HepG2 (cell line): ENCODE results near the gene MEA1. TPM values are rescaled to one million over a fixed set of nuclear protein-coding genes. Genes with fewer than 3 reads are reported as not detected.

Experiments used
- ARNT2 ChIP-seq: sonication (generic); formaldehyde crosslinking; IDR thresholded peaks from 2 replicates; pipeline ENCODE4 v1.8.0; 2022; ENCODE audit warnings: mild to moderate bottlenecking, low read depth, missing genetic modification reagents, moderate library complexity
- ATF6 ChIP-seq: sonication (generic); formaldehyde crosslinking; conservative IDR thresholded peaks from 2 replicates; pipeline ENCODE4 v1.4.0; 2020; ENCODE audit warnings: missing genetic modification reagents
- ATRX ChIP-seq: sonication (generic); formaldehyde crosslinking; IDR thresholded peaks from 2 replicates; pipeline ENCODE4 v1.4.0; 2020; ENCODE audit warnings: missing genetic modification reagents, borderline replicate concordance
- CAMTA2 ChIP-seq: sonication (generic); formaldehyde crosslinking; IDR thresholded peaks from 2 replicates; pipeline ENCODE4 v1.4.0; 2020; ENCODE audit warnings: mild to moderate bottlenecking, missing genetic modification reagents, borderline replicate concordance
- ESRRA ChIP-seq: sonication (generic); formaldehyde crosslinking; IDR thresholded peaks from 2 replicates; pipeline ENCODE4 v1.5.1; 2020; ENCODE audit warnings: mild to moderate bottlenecking, low read depth, missing genetic modification reagents
- GABPA ChIP-seq, 2 experiments: IDR thresholded peaks; 2 replicates each; pipeline ENCODE4 v1.6.1; 2011 to 2016; ENCODE audit warnings: low read depth in 2 of 2, low read length in 1 of 2, missing biosample characterization in 1 of 2, missing genetic modification characterization in 1 of 2
- MBNL3 ChIP-seq: fragments of 250-450 bp; sonication (Bioruptor Pico); conservative IDR thresholded peaks from 2 replicates; pipeline ENCODE4 v1.8.0; 2022; ENCODE audit warnings: mild to moderate bottlenecking, inconsistent platforms
- MTERF4 ChIP-seq: sonication (generic); formaldehyde crosslinking; IDR thresholded peaks from 2 replicates; pipeline ENCODE4 v1.8.0; 2023; ENCODE audit warnings: mild to moderate bottlenecking, missing genetic modification reagents
- NBN ChIP-seq: fragments of 450-650 bp; conservative IDR thresholded peaks from 2 replicates; pipeline ENCODE4 v1.6.1; 2017
- NFYB ChIP-seq: sonication (generic); formaldehyde crosslinking; IDR thresholded peaks from 2 replicates; pipeline ENCODE4 v1.4.0; 2020; ENCODE audit warnings: missing genetic modification reagents
- PAF1 ChIP-seq: IDR thresholded peaks from 2 replicates; pipeline ENCODE4 v1.6.1; 2016; ENCODE audit warnings: missing genetic modification reagents, missing compliant biosample characterization
- PRDM10 ChIP-seq: sonication (generic); formaldehyde crosslinking; IDR thresholded peaks from 2 replicates; pipeline ENCODE4 v1.4.0; 2020; ENCODE audit warnings: low read depth, missing genetic modification reagents
- RARA ChIP-seq: IDR thresholded peaks from 2 replicates; pipeline ENCODE4 v1.6.1; 2016; ENCODE audit warnings: missing genetic modification reagents, missing compliant biosample characterization
- SIN3B ChIP-seq: fragments of 150-350 bp; IDR thresholded peaks from 2 replicates; pipeline ENCODE4 v1.6.1; 2014; ENCODE audit warnings: low read length
- ZBTB3 ChIP-seq: sonication (generic); formaldehyde crosslinking; IDR thresholded peaks from 2 replicates; pipeline ENCODE4 v1.4.0; 2020; ENCODE audit warnings: low read depth, mild to moderate bottlenecking, moderate library complexity, missing genetic modification reagents, borderline replicate concordance
- ZNF577 ChIP-seq: sonication (generic); formaldehyde crosslinking; IDR thresholded peaks from 2 replicates; pipeline ENCODE4 v1.4.0; 2020; ENCODE audit warnings: mild to moderate bottlenecking, low read depth, missing genetic modification reagents, borderline replicate concordance
- ZNF605 ChIP-seq: sonication (generic); formaldehyde crosslinking; IDR thresholded peaks from 2 replicates; pipeline ENCODE4 v1.8.0; 2022; ENCODE audit warnings: mild to moderate bottlenecking, missing genetic modification reagents
- ZNF737 ChIP-seq: sonication (generic); formaldehyde crosslinking; IDR thresholded peaks from 2 replicates; pipeline ENCODE4 v1.5.0; 2020; ENCODE audit warnings: missing genetic modification reagents, mild to moderate bottlenecking, borderline replicate concordance
- ZNF776 ChIP-seq: sonication (generic); formaldehyde crosslinking; IDR thresholded peaks from 2 replicates; pipeline ENCODE4 v1.4.0; 2020; ENCODE audit warnings: mild to moderate bottlenecking, missing genetic modification reagents
- ZXDC ChIP-seq: sonication (generic); formaldehyde crosslinking; IDR thresholded peaks from 2 replicates; pipeline ENCODE4 v1.5.0; 2020; ENCODE audit warnings: mild to moderate bottlenecking, missing genetic modification reagents
- polyA plus RNA-seq, 8 experiments: library from polyadenylated mRNA; depleted of rRNA in 3 of 8; stranded (reverse) in 7 of 8; unstranded in 1 of 8; fragments of >200 nt; fragmentation: Illumina TruSeq in 4 of 8; extraction: Trizol in 4 of 8; gene quantifications; 2 replicates each; pipeline versions ENCODE4 v1.2.1 to v1.2.3, GENCODE V29; 2011 to 2016; ENCODE audit warnings: low read depth in 4 of 8, missing spikeins in 1 of 8, mixed read lengths in 1 of 8; ENCODE audit not compliant: insufficient read depth in 1 of 8
- total RNA-seq, 5 experiments: library from RNA; depleted of rRNA; stranded (reverse); fragments of >200 nt; fragmentation: Illumina TruSeq; extraction: Trizol; gene quantifications; 2 replicates each; pipeline ENCODE4 v1.2.3, GENCODE V29; 2016; ENCODE audit warnings: low read depth in 1 of 5

Gene MEA1
- total and polyA plus RNA-seq, 2 of the 13 experiments (the other 11 are each of a cell fraction or from before 2014, with no cell fraction given): 75.6 to 86.2 TPM

GRCh38 chr6:43021270-43022047 is 7.7 kb upstream of the MEA1 start, which contains the start of gene RRP36 (continued):
- TF ChIP-seq ZBTB3 (CRISPR knock-in tag): no peak
- no peak for TF ChIP-seq ATF6 (CRISPR knock-in tag)
- TF ChIP-seq PAF1: no peak; the same call in 1 of the 2 replicates
- TF ChIP-seq MTERF4: no peak
- TF ChIP-seq MBNL3 (CRISPR knock-in tag): no peak
- TF ChIP-seq ARNT2 (CRISPR knock-in tag): peak; percentile 89
- TF ChIP-seq ZNF577 (CRISPR knock-in tag): no peak
- TF ChIP-seq ZNF605 (CRISPR knock-in tag): 0 out of 2 replicates have a peak, but pooled peaks have one; percentile 60
- TF ChIP-seq NFYB (CRISPR knock-in tag): peak; percentile 44
- TF ChIP-seq ZXDC (CRISPR knock-in tag): no peak
- no peak for TF ChIP-seq ZNF737 (CRISPR knock-in tag)
- peak; percentile 91 for TF ChIP-seq GABPA (IDR thresholded peaks at IDR 0.05; ENCODE audit: low read depth, low read length)
- TF ChIP-seq GABPA (CRISPR knock-in tag; IDR thresholded peaks at IDR 0.05; ENCODE audit: low read depth): peak; percentile 93
- no peak for TF ChIP-seq ATRX (CRISPR knock-in tag)
- TF ChIP-seq ZNF776 (CRISPR knock-in tag): peak; percentile 79
- no peak for TF ChIP-seq RARA (CRISPR knock-in tag)
- no peak for TF ChIP-seq SIN3B
- peak; percentile 66; the same call in 1 of the 2 replicates for TF ChIP-seq ESRRA (CRISPR knock-in tag)
- TF ChIP-seq NBN: no peak
- TF ChIP-seq PRDM10 (CRISPR knock-in tag): no peak
- TF ChIP-seq CAMTA2 (CRISPR knock-in tag): peak; percentile 90
